Fibroblast of the conjunctiva (primary cell): ENCODE data around the gene MYLK4.

Experiments
- DNase-seq: peaks from one replicate; pipeline ENCODE4 v3.0.0-alpha.2; 2010; ENCODE audit warnings: low read depth

The MYLK4 gene

DNA sequence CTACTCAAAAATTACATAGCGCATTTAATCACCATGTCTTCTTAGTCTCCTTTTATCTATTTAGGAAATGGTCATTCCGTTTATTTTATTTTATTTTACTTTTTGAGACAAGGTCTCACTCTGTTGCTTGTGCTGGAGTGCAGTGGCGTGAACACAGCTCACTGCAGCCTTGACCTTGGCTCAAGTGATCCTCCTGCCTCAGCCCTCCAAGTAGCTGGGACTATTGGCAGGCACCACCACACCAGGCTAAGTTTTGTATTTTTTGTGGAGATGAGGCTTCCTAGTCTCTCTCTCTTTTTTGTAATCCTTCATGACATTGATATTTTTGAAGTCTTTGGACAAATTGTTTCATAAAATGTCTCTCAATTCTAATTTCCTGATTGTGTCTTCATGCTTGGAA, 4.7 kb upstream of the MYLK4 start:
- DNase-seq, result no peak

DNA sequence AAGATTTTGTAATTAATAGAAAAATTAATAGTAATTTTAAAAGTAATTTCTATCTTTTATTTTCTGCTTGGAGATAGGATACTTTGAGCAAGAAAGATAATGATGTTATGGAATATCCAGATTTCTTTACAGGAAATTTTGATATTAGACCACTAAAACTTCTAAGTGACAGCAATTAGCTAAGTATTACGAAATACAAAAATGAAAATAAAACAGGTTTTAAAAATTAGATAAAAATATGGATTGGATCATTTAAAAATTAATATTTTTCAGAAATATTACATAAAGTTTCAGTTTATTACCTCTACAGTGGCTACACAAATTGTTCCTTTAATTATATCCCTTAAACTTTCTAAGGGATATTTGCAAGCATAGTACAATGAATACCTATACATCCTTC, 4.2 kb upstream of the MYLK4 start:
- DNase-seq, result no peak

- DNase-seq, result no peak
Observed at GRCh38 chr6:2754393-2754792, 3.7 kb upstream of the MYLK4 start.

DNA sequence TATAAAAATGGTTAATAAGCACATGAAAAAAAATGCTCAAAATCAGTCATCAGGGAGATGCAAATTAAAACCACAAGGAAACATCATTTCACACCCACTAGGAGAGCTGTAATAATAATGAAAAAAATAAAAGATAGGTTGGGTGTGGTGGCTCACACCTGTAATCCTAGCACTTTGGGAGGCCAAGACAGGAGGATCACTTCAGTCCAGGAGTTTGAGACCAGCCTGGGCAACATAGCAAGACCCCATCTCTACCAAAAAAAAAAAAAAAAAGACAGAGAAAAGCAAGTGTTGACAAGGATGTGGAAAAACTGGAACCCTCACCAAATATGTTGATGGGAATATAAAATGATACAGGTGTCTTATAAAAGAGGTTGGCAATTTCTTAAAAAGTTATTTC, 3.0 kb upstream of the MYLK4 start:
- DNase-seq, result no peak

GRCh38 chr6:2753110-2753489, 2.4 kb upstream of the MYLK4 start:
- no peak for DNase-seq

- no peak for DNase-seq
Observed at GRCh38 chr6:2752477-2753109, 1.9 kb upstream of the MYLK4 start.

GRCh38 chr6:2751871-2752270, 1.1 kb upstream of the MYLK4 start:
- DNase-seq, result no peak

DNA sequence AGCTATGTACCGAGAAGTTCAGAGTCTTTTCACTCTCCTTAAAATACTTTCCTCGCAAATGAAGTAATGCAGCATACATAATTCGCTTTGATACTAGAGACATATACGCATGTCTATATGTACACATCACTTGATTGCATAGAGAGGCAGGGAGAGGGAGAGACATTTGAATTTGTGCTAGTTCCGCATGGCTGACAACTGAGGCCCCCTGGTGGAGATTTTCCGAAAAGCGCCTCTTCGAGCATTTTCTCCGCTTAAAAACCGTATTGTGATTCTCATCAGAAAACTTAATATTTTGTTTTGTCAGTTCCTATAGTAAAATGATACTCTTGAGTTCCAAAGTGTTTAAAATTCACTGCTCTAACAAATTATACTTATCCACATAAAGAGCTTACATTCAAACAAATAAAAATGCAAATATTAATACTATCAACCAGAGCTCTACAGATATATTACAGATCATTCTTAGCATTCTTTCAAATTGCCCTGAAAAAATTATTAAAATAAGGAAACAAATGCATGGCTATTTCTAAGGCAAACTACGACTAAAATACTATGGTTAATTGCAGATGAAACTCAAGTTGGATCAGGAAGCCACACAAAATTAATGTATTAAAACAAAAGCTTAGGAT, 637 bp downstream of the MYLK4 start:
- DNase-seq, result no peak

DNA sequence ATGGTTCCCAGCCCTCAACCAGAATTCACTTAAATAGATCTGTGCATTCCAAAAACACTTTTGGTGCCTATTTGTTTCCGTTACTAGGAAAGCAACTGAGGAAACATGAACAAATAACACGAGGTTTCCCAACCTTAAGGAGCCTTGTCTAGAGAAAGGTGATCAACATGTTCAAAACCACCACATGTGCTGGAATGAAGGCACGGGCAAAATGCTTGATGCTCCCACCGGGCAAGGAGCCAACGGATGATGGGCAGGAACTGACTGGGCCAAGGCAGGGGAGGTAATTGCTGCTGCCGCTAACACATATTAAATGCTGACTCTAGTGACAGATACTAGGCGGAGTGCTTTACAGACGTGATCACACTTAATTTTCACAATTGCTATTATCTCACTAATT, 2.5 kb downstream of the MYLK4 start:
- DNase-seq, result no peak

- DNase-seq, result no peak
Observed at GRCh38 chr6:2746557-2747061, 4.1 kb downstream of the MYLK4 start.

DNA sequence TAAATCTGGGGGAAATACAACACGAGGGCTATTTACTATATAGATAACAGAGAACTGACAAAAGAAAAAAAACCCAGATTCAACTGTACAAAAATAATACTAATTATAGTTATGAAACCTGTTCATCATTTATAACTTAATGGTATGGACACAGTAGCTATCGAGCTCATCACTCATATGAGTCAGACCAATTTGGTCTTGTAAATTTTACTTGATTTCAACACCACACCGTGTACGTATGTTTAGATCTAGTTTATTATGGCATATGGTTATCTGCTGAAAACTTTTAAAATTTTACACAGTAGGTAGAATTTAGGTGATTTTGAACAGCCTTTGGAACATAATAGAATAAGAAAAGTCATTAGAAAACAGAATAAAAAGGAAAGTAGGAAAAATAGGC, 5.5 kb downstream of the MYLK4 start:
- no peak for DNase-seq

GRCh38 chr6:2744778-2745177, 5.9 kb downstream of the MYLK4 start:
- DNase-seq, result no peak

- no peak for DNase-seq
Observed at GRCh38 chr6:2744209-2744771, 6.4 kb downstream of the MYLK4 start.

- no peak for DNase-seq
Observed at GRCh38 chr6:2743280-2744208, 7.2 kb downstream of the MYLK4 start.

DNA sequence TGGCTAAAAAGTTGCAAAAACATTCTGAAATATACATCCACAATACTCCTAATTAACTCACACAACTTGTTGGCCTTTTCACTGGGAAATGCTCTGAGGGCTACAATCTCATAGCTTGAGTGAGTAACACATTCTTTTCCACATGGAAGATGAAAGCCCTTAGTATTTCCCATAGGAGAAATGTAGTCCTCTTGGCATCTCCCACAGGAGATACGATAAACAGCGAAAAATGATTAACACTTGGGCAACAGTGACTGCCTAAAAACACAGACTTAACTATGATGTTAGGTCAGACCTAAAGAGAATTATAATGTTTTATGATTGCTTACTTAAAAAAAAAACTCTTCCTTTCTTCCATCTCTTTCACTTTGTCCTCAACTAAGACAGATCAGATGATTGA, 9.0 kb downstream of the MYLK4 start:
- DNase-seq, result no peak

GRCh38 chr6:2740581-2740980, 10.1 kb downstream of the MYLK4 start:
- no peak for DNase-seq

DNA sequence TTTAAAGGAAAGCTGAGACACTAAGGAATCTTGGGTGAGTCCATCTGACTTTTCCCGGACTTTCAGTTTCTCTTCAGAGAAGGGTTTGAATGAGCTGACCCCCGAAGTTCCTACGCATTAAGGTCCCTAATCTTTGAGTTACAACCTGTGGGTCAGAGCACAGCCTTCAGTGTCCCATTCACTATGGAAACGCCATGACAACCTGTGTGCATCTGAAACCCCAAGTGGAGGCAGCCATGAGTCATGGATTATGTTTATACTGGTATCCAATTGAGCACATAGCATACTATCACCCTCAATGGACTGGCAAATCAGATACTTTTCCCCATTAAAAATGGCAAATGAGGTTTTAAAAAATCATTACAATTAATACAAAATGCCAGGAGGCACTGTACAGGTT, 11.4 kb downstream of the MYLK4 start:
- peak; percentile 18 for DNase-seq

GRCh38 chr6:2738373-2738979, 12.2 kb downstream of the MYLK4 start:
- DNase-seq, result peak; percentile 55

DNA sequence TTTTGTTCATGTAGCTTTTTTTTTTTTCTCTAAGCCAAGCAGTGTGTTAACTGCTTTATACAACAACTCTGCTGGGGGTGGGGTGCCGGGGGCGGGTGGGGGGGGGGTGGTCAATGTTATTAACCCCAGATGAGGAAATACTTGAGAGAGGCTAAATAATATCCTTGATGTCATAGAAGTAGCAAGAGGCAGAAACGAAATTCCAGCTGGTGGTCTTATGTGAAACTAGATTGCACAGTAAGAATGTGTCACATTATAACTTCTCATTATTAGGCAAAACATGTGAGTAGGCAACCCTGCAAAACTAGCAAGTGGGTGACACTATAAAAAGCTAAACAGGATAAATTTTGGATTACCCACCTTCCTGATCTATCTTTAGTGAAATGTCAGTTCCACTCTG, 12.8 kb downstream of the MYLK4 start:
- DNase-seq, result no peak

GRCh38 chr6:2734488-2735166, 16.1 kb downstream of the MYLK4 start:
- no peak for DNase-seq

DNA sequence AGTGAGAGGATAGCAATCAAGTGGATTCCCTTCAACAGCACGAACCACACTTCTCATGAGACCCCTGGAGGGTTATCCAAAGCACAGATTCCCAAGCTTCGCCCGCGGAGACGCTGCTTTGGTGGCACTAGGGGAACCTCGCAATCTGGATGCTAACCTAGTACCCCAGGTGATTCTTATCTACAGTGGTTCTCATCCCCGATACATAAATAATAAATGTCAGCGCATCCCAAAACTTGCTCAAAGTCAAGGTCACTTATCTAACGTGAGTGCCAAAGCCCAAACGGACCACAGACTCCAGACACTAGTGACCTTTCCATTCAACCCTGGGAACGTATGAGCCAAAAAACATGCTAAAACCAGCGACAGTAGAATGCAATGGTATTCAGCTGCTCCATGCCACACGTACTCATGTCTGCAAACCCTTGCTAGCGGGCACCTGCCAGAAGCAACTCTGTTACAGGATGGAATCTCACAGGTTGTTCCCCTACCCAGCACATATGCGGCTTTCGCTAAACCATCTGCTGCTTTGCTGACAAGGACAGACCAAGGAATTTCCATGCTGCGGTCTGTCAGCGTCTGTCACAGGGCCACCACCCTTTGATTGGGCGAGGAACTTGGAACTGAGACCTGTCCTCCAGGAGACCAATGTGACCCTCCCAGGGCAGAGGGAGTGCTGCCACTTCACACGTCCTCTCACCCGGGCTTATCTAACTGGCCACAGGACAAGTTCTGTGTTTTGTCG, 16.8 kb downstream of the MYLK4 start:
- DNase-seq, result no peak
